GM23248 (cell line): ENCODE data around the gene DYNLT1. TPM values are rescaled to one million over a fixed set of nuclear protein-coding genes. Genes with fewer than 3 reads are reported as not detected.
"Not testable (repeated sequence)": the region's sequence is repeated elsewhere in the genome, so short reads cannot be mapped to it uniquely, and the experiment has no call there.

Experiments used
- DNase-seq: peaks from one replicate; pipeline ENCODE4 v3.0.0-alpha.2; 2015
- H2AFZ ChIP-seq: fragments of 200-600 bp; sonication (generic); 2 replicates; pipeline ENCODE4 v1.6.1; 2016; ENCODE audit warnings: antibody characterized with exemption
- H3F3A ChIP-seq: fragments of 200-600 bp; sonication (generic); 2 replicates; pipeline ENCODE4 v1.6.1; 2016; ENCODE audit warnings: mild to moderate bottlenecking, antibody characterized with exemption, mixed run types; ENCODE audit not compliant: insufficient read depth
- H3K27ac ChIP-seq: fragments of 200-600 bp; sonication (generic); 2 replicates; pipeline ENCODE4 v1.5.1; 2016; ENCODE audit warnings: mild to moderate bottlenecking
- H3K27me3 ChIP-seq: fragments of 200-600 bp; sonication (generic); replicated peaks from 2 replicates; pipeline ENCODE4 v1.6.1; 2016; ENCODE audit warnings: mild to moderate bottlenecking; ENCODE audit not compliant: insufficient read depth
- H3K36me3 ChIP-seq: fragments of 200-600 bp; sonication (generic); 2 replicates; pipeline ENCODE4 v1.6.1; 2016; ENCODE audit warnings: low read depth, mild to moderate bottlenecking
- H3K4me1 ChIP-seq: fragments of 200-600 bp; sonication (generic); 2 replicates; pipeline ENCODE4 v1.6.1; 2016; ENCODE audit warnings: mild to moderate bottlenecking; ENCODE audit not compliant: insufficient read depth
- H3K4me2 ChIP-seq: fragments of 200-600 bp; sonication (generic); one replicate; pipeline ENCODE4 v1.6.1; 2016; ENCODE audit warnings: mild to moderate bottlenecking; ENCODE audit not compliant: unreplicated experiment
- H3K4me3 ChIP-seq: fragments of 200-600 bp; sonication (generic); 2 replicates; pipeline ENCODE4 v1.5.1; 2016; ENCODE audit warnings: mild to moderate bottlenecking
- H3K79me2 ChIP-seq: fragments of 200-600 bp; sonication (generic); 2 replicates; pipeline ENCODE4 v1.6.1; 2016; ENCODE audit warnings: mild to moderate bottlenecking; ENCODE audit not compliant: insufficient read depth
- H3K9ac ChIP-seq: fragments of 200-600 bp; sonication (generic); 2 replicates; pipeline ENCODE4 v1.6.1; 2016; ENCODE audit warnings: mild to moderate bottlenecking
- H3K9me2 ChIP-seq: fragments of 200-600 bp; sonication (generic); 2 replicates; pipeline ENCODE4 v1.6.1; 2016; ENCODE audit warnings: mixed run types, mild to moderate bottlenecking, moderate library complexity; ENCODE audit not compliant: insufficient read depth
- H3K9me3 ChIP-seq: fragments of 200-600 bp; sonication (generic); one replicate; pipeline ENCODE4 v1.6.1; 2017; ENCODE audit warnings: low read depth
- H4K20me1 ChIP-seq: fragments of 200-600 bp; sonication (generic); 2 replicates; pipeline ENCODE4 v1.6.0; 2016; ENCODE audit not compliant: insufficient read depth
- EZH2 ChIP-seq: fragments of 200-600 bp; sonication (generic); IDR thresholded peaks from 2 replicates; pipeline ENCODE4 v1.6.1; 2018; ENCODE audit warnings: antibody characterized with exemption, mild to moderate bottlenecking; ENCODE audit not compliant: insufficient read depth, poor library complexity, severe bottlenecking
- EZH2phosphoT487 ChIP-seq: fragments of 200-600 bp; sonication (generic); IDR thresholded peaks from 2 replicates; pipeline ENCODE4 v1.6.1; 2018; ENCODE audit warnings: antibody characterized with exemption, moderate library complexity, mild to moderate bottlenecking, low read depth; ENCODE audit not compliant: insufficient read depth
- WGBS, 2 experiments: methylation state at CpG; one replicate each; pipeline ENCODE4 v1.1.6; 2015 to 2017; ENCODE audit warnings: low lambda C conversion rate in 2 of 2, low coverage in 1 of 2; ENCODE audit errors: missing lambda C conversion rate in 2 of 2; 5-methylcytosine and 5-hydroxymethylcytosine counted together
- in situ Hi-C: fragments of 300-500 bp; cut with MboI; formaldehyde crosslinking; loops from 2 replicates; pipeline ENCODE4 v1.15.0; 2020
- polyA plus RNA-seq: library from polyadenylated mRNA; unstranded; fragments of >200 nt; fragmentation: Nextera tagmentation; extraction: Ambion mirVana; gene quantifications from 2 replicates; pipeline ENCODE4 v1.2.1, GENCODE V29; 2016
- total RNA-seq: library from RNA; depleted of rRNA; stranded (reverse); fragments of >200 nt; shearing (Covaris generic); gene quantifications from 2 replicates; pipeline ENCODE4 v1.2.3, GENCODE V29; 2014

The DYNLT1 gene
- total and polyA plus RNA-seq, 2 experiments from 2014 or later: 79.7 to 368 TPM

DNA sequence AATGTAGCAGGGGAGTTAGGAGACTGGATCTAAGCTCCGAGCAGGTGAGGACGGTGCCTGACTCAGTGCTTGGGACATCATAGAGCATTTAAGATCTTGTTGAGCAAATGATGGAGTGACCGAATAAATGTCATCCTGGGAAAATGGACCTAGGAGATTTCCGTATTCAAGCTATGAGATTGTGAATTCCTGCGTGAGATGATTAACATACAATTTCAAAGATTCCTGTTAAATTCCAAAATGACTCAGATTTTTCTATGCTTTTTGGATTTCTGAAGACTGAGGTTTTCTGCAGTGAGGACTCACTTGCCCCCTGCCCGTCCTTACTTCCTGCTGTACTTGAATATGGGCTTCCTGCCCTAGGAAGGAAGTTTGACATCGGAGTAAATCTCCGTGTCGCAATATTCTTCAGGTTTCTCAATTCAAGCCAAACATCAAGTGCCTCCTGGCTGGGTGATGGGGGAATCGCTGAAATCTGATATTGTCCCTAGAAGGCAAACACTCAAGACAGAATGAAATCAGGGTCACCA, 10.5 kb upstream of the DYNLT1 start:
- in situ Hi-C loops: no loop called here
- H3K9ac ChIP-seq: peak overlapping the region; percentile 86
- peak overlapping the region; percentile 57 for H3K4me3 ChIP-seq
- H3K4me1 ChIP-seq: peaks cover 41% of the 10 kb centered on the region
- H3F3A ChIP-seq: peaks cover 48% of the 10 kb centered on the region
- H3K36me3 ChIP-seq: no peaks in the 10 kb centered on the region
- TF ChIP-seq EZH2phosphoT487 (no peak), EZH2 (no peak)
- H3K4me2 ChIP-seq: peak overlapping the region; percentile 80
- H2AFZ ChIP-seq: peak overlapping the region; percentile 58
- H3K27me3 ChIP-seq: no peaks in the 10 kb centered on the region
- 16 to 19% methylated on average over 10 of the region's 10 CpGs for WGBS, 2 experiments
- H3K79me2 ChIP-seq: no peaks in the 10 kb centered on the region
- H3K27ac ChIP-seq: peak overlapping the region; percentile 99
- DNase-seq: peak; percentile 89
- no peaks in the 10 kb centered on the region for H4K20me1 ChIP-seq
- no peaks in the 10 kb centered on the region for H3K9me2 ChIP-seq
- no peaks in the 10 kb centered on the region for H3K9me3 ChIP-seq

DNA sequence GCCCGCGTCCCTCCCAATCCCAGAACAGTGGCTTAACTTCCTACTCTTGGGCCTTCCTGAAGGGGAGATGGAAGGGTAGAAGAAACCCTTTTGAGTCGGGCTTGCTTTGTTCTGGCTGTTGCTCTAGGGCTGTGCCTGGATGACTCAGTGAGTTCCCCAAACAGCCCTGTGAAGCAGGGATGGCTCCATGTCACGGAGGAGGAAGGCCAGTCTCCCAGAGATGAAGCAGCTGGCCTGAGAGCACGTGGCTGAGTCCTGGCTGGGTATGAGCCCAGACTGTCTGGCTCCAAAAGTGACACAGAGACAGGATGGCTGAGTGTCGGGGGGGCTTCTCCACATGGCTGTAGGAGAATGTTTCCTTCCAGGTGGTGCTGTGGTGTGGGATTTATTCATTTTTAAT, 10.0 kb upstream of the DYNLT1 start:
- in situ Hi-C loops: no loop called here
- no peaks in the 10 kb centered on the region for H3K9me2 ChIP-seq
- TF ChIP-seq EZH2phosphoT487: no peak
- no peak for TF ChIP-seq EZH2
- no peaks in the 10 kb centered on the region for H4K20me1 ChIP-seq
- H3K9me3 ChIP-seq: no peaks in the 10 kb centered on the region
- H3K4me1 ChIP-seq: peaks cover 46% of the 10 kb centered on the region
- H3F3A ChIP-seq: peaks cover 53% of the 10 kb centered on the region
- peak; percentile 97 for DNase-seq
- peak overlapping the region; percentile 80 for H3K4me2 ChIP-seq
- H3K27ac ChIP-seq: peak overlapping the region; percentile 99
- H3K27me3 ChIP-seq: no peaks in the 10 kb centered on the region
- peak overlapping the region; percentile 57 for H3K4me3 ChIP-seq
- H3K9ac ChIP-seq: peak overlapping the region; percentile 86
- WGBS, 2 experiments: 29 to 37% methylated on average over 6 of the region's 6 CpGs
- no peaks in the 10 kb centered on the region for H3K79me2 ChIP-seq
- no peaks in the 10 kb centered on the region for H3K36me3 ChIP-seq
- peak overlapping the region; percentile 58 for H2AFZ ChIP-seq

DNA sequence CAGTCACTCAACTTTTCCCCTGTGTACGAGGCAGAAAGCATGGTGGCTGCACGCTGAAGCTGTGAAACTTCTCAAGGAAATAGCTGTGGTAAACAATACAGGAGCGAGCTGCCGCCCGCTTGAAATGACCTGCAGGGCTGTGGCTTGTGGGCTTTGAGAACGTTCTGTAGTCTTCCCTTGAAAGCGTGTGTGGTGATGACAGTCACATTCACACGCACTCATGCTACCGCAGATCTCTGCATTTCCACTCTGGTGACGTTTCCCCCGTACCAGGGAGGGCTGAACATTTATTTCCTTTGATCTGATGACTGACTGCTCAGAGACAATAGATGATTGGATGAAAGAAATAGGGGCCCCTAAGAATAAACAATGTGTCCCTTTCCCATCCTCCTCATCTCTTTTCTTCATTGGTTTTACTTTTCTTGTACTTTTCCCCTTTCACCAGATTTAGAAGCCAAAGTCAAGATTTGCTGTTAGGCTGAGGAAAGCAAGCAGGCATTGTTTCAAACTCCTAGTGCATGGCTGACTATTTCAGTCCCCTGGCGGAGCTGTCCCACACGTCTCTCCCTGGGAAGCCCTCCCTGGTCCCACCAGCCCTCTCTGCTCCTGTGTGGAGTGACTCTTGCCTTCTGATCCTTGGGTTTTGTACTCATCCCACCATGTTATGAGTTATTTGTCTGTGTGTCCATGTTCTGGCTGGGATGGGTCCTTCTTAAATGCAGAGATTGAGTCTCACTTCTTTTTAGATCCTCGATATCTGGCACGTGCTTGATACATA, 9.2 kb upstream of the DYNLT1 start:
- Histone ChIP-seq H3K27ac (peak overlapping the region; percentile 99), H3K27me3 (no peaks in the 10 kb centered on the region), H3F3A (peaks cover 61% of the 10 kb centered on the region), H4K20me1 (no peaks in the 10 kb centered on the region), H3K4me3 (no peak overlapping the region), H3K9me3 (no peaks in the 10 kb centered on the region), H3K79me2 (no peaks in the 10 kb centered on the region), H2AFZ (peak overlapping the region; percentile 58), H3K36me3 (no peaks in the 10 kb centered on the region), H3K9ac (peak overlapping the region; percentile 86), H3K4me1 (peaks cover 54% of the 10 kb centered on the region), H3K9me2 (no peaks in the 10 kb centered on the region), H3K4me2 (peak overlapping the region; percentile 80)
- 94 to 95% methylated on average over 15 of the region's 15 CpGs for WGBS, 2 experiments
- TF ChIP-seq EZH2: no peak
- no peak for TF ChIP-seq EZH2phosphoT487
- no peak for DNase-seq
- in situ Hi-C loops: no loop called here

DNA sequence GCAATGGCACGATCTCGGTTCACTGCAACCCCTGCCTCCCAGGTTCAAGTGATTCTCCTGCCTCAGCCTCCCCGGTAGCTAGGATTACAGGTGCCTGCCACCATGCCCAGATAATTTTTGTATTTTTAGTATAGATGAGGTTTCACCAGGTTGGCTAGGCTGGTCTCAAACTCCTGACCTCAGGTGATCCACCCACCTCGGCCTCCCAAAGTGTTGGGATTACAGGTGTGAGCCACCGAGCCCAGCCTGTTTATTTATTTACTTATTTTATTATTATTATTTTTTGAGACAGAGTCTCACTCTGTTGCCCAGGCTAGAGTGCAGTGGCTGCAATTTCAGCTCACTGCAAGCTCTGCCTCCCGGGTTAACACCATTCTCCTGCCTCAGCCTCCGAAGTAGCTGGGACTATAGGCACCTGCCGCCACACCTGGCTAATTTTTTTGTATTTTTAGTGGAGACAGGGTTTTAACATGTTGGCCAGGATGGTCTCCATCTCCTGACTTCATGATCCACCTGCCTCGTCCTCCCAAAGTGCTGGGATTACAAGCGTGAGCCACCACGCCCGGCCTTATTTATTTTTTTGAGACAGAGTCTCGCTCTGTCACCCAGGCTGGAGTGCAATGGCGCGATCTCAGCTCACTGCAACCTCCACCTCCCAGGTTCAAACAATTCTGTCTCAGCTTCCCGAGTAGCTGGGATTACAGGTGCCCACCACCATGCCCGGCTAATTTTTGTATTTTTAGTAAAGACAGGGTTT, 7.6 kb upstream of the DYNLT1 start:
- H3F3A ChIP-seq: peaks cover 60% of the 10 kb centered on the region
- H3K9ac ChIP-seq, H3K9me2 ChIP-seq: not testable (repeated sequence)

More for the DNA sequence above, 7.6 kb upstream of the DYNLT1 start:
- H3K4me2 ChIP-seq, H3K9me3 ChIP-seq, H2AFZ ChIP-seq, H4K20me1 ChIP-seq, H3K27me3 ChIP-seq, H3K27ac ChIP-seq, DNase-seq, H3K79me2 ChIP-seq, H3K36me3 ChIP-seq, in situ Hi-C loops, H3K4me3 ChIP-seq: not testable (repeated sequence)
- peaks cover 49% of the 10 kb centered on the region for H3K4me1 ChIP-seq
- 95 to 97% methylated on average over 17 of the region's 17 CpGs for WGBS, 2 experiments
